GM13976 (cell line): ENCODE data around the gene AP1M2.
"Not testable (repeated sequence)": the region's sequence is repeated elsewhere in the genome, so short reads cannot be mapped to it uniquely, and the experiment has no call there.

Experiments used
- DNase-seq: peaks from one replicate; pipeline ENCODE4 v3.0.0; 2012; ENCODE audit warnings: low spot score
- in situ Hi-C: fragments of 300-500 bp; cut with MboI; formaldehyde crosslinking; loops from one replicate; pipeline ENCODE4 v1.12.0; 2022; ENCODE audit warnings: low sequenced_read_pairs, mixed read lengths, inconsistent platforms; ENCODE audit not compliant: unreplicated experiment
- TF ChIP-seq, protein P1 (sequence below): IDR thresholded peaks from 2 replicates; pipeline ENCODE4 v1.5.1; 2012; ENCODE audit warnings: borderline replicate concordance, mild to moderate bottlenecking; ENCODE audit not compliant: insufficient read depth; ENCODE audit errors: extremely low read depth, missing control alignments, control extremely low read depth

Gene AP1M2

DNA sequence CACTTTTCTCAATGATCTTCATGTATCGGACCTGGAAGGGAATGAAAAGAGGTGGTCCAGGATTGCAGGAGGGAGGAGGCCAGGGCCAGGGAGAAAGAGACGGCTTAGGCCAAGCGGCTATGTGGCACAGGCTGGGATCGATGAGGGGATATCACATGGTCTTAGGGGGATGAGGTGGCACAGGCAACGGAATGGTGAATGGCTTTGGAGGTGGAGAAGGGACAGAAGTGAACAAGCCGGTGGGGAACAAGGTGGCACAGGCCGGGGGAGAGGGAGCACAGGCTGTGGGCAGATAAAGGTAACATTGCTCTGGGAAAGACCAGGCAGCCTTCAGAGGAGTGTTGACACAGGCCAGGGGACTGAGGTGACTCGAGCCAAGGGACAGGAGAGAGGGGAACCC lies 12.7 kb downstream of the AP1M2 start:
- TF ChIP-seq, protein P1, sequence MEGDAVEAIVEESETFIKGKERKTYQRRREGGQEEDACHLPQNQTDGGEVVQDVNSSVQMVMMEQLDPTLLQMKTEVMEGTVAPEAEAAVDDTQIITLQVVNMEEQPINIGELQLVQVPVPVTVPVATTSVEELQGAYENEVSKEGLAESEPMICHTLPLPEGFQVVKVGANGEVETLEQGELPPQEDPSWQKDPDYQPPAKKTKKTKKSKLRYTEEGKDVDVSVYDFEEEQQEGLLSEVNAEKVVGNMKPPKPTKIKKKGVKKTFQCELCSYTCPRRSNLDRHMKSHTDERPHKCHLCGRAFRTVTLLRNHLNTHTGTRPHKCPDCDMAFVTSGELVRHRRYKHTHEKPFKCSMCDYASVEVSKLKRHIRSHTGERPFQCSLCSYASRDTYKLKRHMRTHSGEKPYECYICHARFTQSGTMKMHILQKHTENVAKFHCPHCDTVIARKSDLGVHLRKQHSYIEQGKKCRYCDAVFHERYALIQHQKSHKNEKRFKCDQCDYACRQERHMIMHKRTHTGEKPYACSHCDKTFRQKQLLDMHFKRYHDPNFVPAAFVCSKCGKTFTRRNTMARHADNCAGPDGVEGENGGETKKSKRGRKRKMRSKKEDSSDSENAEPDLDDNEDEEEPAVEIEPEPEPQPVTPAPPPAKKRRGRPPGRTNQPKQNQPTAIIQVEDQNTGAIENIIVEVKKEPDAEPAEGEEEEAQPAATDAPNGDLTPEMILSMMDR: no peak
- no peak for DNase-seq
- in situ Hi-C loops: no loop called here

DNA sequence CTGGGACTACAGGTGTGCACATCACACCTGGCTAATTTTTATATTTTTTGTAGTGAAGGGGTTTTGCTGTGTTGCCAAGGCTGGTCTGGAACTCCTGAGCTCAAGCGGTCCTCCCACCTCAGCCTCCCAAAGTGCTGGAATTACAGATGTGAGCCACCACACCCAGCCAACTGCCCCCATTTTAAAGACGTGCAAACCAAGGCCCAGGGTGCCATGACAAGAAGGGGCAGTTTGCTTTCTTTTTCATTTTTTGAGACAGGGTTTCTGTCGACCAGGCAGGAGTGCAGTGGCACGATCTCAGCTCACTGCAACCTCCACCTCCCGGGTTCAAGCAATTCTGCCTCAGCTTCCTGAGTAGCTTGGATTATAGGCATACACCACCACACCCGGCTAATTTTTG lies 13.3 kb downstream of the AP1M2 start:
- in situ Hi-C loops, DNase-seq: not testable (repeated sequence)

DNA sequence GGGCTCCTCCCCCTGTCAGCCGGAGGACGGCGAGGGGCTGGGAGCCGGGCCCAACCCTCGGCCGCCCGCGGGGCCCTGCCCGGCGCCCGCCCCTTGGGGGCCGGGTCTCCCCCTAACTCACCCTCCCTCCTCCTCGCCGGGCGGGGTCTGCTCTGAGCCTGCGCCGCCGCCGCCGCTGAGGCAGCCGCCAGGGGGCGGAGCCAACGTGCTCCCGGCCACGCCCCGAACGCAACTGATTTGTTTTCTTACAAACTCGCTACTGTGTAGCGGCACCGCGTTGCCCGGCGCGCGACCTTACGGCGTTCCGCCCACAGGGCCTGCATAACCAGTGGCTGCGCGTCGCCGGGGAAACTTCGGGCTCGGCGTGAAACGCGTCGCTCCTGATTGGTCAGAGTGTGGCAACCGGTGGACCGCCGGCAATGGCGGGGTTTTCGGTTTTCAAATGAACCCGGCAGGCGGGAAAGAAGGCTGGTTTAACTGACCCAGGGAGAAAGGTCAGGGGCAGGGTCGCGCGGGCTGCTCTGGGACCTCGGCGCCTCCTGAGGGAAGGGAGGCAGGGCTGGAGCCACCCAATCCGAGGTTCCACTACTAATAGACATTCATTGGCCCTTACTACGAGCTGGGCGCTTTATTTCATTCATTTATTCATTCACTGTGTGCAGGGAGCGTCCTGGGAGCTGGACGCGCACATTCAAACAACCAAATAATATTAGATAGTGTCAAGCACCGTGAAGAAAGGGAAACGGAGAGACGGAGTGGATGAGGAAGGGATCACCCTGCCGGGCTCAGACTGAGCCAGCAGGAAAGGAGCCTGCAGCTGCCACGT lies 18.1 kb downstream of the AP1M2 start, which contains the start of gene CDKN2D:
TSS of gene CDKN2D (minus strand) at position 154 of the 826 bp plus-strand sequence. CDS start 326 bp downstream, outside the sequence.
- peak; percentile 95 for DNase-seq
- TF ChIP-seq, protein P1: no peak
- in situ Hi-C loops: no loop called here

DNA sequence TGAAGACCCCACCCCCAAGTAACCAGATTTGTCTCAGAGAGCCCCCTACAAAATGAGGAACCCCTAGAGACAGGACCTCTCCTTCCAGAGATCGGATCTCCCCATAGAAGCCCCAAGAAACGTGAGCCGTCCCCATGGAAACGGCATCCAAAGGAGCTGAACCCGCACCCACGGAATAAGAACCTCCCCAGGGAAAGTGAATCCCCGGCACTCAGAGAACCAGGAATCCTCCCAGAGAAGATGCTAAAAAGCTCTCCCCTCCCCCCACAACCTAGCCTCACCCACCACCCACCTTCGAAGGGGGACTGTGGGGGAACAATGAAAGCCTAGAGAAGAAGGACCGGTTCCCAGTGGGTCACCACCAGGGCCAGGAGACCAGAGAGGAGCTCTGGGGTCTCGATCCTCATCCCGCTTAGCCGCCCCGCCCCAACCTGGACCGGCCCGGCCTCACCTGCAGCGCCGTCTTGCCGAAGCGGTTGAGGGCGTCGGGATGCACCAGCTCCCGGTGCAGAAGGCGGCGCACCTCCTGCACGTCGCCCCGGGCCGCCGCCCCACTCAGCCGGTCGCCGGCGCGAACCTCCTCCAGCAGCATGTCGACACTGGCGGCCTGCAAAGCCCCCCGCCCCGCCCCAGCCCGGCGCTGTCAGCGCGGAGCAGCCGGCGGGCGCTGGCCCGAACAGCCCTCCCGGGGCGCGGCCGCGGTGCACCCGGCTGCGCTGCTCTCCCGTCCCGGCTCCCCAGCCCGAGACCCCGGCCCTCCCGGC lies 18.9 kb downstream of the AP1M2 start:
- in situ Hi-C loops: no loop called here
- TF ChIP-seq, protein P1: no peak

DNA sequence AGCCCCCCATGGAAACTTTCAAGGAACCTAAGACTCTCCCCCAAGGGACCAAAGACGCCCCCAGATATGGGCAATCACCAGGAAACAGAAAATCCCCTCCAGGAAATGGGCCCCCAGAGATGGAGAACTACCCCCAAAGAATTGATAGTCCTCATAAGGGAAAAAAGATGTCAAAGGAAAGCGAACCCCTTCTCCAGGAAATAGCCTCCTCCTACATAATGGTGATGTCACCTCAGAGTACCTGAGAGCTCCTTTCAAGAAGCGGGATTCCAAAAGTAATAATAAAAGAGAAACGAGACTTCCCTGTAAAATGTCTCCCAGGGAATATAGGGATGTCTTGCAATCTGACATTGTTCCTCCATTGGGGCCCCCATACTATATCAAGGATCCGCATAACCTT lies 19.5 kb downstream of the AP1M2 start:
- in situ Hi-C loops: no loop called here
- TF ChIP-seq, protein P1: no peak
- DNase-seq: no peak

More for the DNA sequence above, 18.9 kb downstream of the AP1M2 start:
- no peak for DNase-seq

DNA sequence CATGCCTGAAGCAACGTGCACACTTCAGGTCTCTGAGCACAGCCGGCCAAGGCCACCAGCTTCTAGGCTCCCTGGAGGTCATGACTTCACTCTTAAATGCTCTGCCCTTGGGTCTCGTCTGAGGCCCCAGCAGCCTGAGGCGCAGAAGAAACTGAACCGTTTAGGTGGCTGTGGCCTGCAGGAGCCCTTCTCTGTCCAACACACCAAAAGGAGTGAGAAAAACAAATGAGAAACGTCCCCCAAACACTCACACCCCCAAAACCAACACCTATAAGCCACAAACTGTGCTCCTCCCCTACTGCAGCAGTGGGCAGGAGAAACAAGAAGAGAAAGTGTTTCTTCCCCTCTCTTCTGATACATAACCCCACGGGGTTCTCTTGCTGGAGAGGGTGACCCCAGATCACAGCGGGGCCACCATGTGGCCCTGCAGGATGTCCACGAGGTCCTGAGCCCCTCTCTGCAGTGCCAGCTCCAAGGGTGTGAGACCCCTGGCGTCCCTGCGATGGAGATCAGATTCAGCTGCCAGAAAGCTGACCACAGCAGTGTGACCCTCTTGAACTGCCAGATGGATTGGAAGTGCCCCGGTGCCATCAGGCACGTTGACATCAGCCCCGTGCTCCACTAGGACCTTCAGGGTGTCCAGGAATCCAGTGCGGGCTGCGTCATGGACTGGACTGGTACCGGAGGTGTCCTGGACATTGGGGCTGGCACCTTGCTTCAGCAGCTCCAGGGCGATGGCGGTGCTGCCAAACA lies 20.3 kb downstream of the AP1M2 start:
- DNase-seq: peak; percentile 73
- in situ Hi-C loops: no loop called here
- TF ChIP-seq, protein P1: no peak
